Non-pigmented ciliary epithelial cell (primary cell): Measurements from ENCODE around the gene RGMA.
"Not testable (repeated sequence)": the region's sequence is repeated elsewhere in the genome, so short reads cannot be mapped to it uniquely, and the experiment has no call there.

ENCODE experiments used
- DNase-seq: peaks from one replicate; pipeline ENCODE4 v3.0.0-alpha.2; 2010; ENCODE audit warnings: low read depth

Gene RGMA

GRCh38 chr15:93066834-93067648 lies 22.0 kb downstream of the RGMA start:
- no peak for DNase-seq

DNA sequence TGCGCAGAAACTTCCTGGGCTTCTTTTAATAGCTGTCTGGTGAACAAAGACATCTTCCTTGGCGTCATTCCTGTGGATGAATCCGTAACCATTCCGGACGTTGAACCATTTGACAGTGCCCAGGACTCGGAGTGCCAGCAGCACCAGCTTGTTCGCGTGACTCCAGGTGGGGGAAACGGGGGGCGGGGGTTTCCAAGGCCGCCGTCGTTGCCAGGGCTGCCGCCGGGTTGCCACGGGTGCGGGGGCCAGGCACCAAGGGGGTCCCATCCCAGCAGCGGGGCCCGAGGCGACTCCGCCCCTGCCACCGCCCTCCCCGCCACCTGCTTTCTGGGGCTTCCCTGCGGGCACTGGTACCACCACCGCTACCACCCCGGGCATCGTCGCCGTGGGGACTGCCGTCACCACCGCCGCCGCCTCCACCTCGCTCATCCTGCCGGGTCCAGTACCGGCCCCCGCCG lies 22.8 kb downstream of the RGMA start:
- no peak for DNase-seq

DNA sequence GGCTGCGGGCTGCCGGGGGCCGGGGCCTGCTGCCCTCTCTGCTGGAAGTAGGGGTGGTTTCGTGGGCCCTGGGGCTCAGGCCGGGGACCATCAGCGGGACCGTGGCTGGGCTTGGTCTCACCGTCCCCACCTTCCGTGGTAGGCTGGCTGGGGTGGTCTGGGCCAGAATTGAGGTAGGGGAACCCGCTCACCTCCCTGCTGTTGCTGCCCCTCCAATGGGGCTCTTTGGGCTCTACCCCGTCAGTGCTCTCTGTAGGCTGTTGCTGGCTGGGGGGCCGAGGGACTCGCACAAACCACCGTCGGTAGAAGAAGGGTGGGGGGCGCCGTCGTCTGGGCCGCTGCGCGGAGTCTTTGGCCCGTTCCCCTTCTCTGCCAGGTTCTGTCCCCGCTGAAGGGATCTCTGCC lies 23.4 kb downstream of the RGMA start:
- no peak for DNase-seq

- no peak for DNase-seq
Measured at GRCh38 chr15:93063796-93064690, 25.0 kb downstream of the RGMA start.

DNA sequence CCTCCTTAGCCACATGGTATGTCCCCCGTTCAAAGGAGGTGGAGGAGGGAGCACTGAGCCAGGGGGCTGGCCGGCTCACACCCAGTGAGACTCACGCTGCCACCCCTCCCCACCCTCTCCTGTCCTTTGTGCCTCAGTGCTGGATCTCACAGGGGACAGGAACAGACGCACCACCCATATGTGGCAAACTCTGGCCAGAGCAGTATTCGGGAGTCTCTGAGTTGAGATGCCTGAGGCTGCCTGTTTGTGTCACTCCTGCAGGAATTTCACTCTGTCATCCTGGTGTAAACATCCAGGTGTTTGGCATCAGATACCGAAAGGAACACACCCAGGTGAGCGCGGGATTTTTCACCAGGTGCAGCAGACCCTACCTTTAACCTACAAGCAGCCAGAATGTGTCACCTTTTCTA lies 25.7 kb downstream of the RGMA start:
- no peak for DNase-seq

- DNase-seq: not testable (repeated sequence)
Measured at GRCh38 chr15:93062628-93063261, 26.3 kb downstream of the RGMA start.

DNA sequence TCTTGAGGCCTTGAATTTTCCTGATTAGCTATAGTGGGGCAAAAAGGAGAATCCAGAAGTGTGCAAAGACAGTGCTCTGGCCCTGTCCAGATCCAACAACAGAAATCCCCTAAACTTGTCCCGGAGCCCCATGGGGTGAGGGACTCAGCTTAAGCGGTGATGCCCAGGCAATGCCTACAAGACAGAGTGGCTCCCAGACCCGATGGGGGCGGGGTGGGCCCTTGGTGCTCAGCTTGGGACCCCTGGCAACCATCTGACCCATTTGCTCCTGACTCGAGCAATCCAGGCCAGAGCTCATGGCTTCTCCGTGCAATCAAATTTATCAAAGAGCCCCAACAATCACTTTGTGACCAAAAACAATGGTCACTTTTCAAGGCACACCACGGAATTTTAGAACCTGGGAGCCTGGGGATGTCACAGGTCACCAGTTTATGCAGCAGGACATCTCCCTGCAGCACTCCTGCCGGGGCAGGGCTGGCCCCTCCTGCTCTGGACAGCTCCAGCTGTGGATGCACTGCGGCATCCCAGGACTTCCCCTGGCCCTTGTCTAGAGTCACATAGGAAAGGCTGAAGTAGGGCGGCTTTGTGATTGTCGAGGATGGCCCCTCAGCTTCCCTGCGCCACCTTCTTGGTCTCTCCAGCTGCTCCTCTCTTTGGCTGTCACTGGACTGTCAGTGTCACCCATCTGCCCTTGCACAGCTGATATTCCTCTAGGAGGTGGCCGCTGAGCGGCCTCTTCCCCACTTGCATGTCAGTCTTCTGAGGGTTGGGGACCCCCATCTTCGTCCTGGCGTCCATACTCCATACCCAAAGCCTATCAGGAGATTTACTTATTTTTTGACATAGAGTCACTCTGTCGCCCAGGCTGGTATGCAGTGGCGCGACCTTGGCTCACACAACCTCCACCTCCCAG lies 28.4 kb downstream of the RGMA start:
- DNase-seq: no peak

- no peak for DNase-seq
Measured at GRCh38 chr15:93059442-93059841, 29.6 kb downstream of the RGMA start.

DNA sequence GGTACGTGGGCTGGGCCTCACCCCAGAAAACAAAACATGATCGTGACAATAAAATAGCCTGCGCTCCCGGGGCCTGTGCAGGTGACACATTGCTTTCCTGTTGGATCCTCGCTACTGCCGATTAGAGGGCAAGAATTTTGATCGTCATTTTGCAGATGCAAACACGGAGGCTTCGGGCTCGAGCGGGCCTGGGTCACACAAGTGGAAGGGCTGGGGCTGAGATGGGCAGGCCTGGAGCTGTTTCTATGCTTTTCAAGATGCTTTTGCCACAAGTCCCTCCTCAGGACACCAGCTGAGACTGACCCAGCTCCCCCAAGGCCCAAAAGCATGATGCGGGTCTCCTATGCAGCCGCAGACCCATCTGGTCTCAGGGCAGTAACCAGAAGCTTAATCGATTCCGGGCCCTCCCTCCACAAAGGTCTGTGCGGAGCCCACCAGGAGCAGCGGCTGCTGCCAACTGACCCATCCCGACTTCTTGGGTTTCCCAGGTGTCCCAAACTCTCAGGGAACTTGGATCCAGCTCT lies 30.0 kb downstream of the RGMA start:
- no peak for DNase-seq

- no peak for DNase-seq
Measured at GRCh38 chr15:93058128-93058527, 30.9 kb downstream of the RGMA start.

GRCh38 chr15:93057618-93058017 lies 31.4 kb downstream of the RGMA start:
- no peak for DNase-seq

- DNase-seq: no peak
Measured at GRCh38 chr15:93056836-93057235, 32.2 kb downstream of the RGMA start.

- DNase-seq: no peak
Measured at GRCh38 chr15:93055211-93055610, 33.8 kb downstream of the RGMA start.

DNA sequence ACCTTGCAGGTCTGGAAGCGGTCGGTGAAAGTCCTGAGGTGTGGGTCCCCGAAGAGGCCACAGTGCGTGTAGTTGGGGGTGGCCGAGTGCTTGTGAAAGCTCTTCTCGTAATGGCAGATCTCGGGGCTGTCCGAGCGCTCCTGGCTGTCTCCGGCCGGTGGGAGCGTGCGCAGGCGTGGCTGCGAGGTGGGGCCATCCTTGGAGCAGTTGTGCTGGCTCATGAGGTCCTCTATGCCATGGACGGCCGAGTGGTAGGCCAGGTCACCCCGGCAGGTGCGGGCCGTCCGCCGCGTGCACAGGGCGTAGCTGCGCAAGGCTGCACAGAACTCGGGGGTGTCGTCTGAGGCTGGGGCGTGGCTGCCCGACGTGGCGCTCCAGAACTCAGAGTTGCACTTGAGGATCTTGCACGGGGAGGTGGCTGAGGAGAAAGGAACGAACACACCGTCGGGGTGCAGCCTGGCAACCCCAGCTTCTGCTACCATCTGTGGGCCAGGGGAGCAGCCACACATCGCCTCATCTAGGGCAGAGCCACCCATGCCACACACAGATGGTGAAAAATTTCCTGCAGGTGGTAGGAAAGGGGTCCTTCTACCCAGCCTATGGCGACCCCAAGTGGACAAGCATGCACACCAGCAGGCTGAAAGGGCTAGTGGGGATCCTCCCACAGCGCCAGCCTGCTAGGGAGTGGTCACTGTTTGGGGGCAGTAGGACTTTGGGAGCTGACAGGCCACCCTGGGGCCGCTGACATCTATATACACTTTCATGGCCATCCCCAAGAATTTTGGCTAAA lies 36.7 kb downstream of the RGMA start:
- no peak for DNase-seq

- DNase-seq: no peak
Measured at GRCh38 chr15:93051236-93052089, 37.5 kb downstream of the RGMA start.

DNA sequence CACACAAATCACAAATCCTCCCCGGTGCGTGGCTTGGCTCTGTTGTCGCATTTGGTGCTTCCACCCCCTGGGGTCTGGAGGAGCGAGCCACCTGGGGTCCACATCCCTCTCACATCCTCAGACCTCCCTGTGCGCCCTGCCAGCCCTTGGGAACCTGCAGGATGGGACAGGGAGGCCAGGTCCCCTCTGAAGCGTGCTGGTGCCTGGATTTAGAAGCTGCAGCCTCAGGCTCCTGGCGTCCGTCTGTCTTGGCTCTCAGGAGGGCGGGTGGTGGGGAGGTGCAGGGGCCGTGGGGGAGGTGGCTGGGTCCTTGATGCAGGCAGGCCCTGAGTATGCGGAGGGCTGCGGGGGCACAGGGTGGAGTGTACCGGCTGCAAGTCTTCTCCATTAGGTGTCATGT lies 38.4 kb downstream of the RGMA start:
- no peak for DNase-seq

- DNase-seq: no peak
Measured at GRCh38 chr15:93049914-93050578, 39.0 kb downstream of the RGMA start.

- no peak for DNase-seq
Measured at GRCh38 chr15:93049233-93049632, 39.8 kb downstream of the RGMA start.

DNA sequence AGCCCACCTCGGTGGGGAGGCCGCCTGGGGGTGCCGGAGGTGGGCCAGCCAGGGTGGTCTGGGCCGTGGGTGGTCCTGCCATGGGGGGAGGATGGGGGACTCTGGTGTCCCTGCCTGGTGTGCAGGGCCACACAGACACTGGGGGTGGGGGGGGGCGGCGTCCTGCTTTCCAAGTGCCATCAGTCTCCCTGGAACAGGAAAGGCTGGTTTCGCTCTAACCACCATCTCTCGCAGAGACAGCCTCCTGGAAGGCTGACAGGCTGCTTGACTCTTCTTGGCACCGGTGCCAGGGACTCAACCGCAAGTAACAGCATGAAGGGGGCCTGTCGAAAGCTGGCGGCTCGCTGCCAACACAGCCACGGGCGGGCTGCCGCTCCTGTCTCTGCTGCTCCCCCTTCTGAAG lies 40.3 kb downstream of the RGMA start:
- no peak for DNase-seq
